ENCODE data around the gene RASA1. TPM values are rescaled to one million over a fixed set of nuclear protein-coding genes. Genes with fewer than 3 reads are reported as not detected.

The RASA1 gene
- total RNA-seq, 1 experiment from 2014 or later = 29.0 TPM

GRCh38 chr5:87313216-87313615, 45.5 kb downstream of the RASA1 start:
- ATAC-seq (no peak), DNase-seq (ENCODE audit: low read depth, low spot score) (no peak)
- Histone ChIP-seq H3K27ac (ENCODE audit: low read length) (no peak overlapping the region), H3K4me3 (ENCODE audit: low read depth in 2 of 2, low read length in 2 of 2) (no peak overlapping the region), H3K4me1 (ENCODE audit: control insufficient read depth, insufficient read depth, low read length) (no peaks in the 10 kb centered on the region), H3K9me3 (ENCODE audit: control insufficient read depth, insufficient read depth, low read depth, low read length) (no peaks in the 10 kb centered on the region), H3K36me3 (ENCODE audit: control insufficient read depth, insufficient read depth, low read length) (no peaks in the 10 kb centered on the region), H3K27me3 (ENCODE audit: control insufficient read depth, insufficient read depth, low read length) (no peaks in the 10 kb centered on the region)
- TF ChIP-seq CTCF (IDR thresholded peaks at IDR 0.05) (no peak), POLR2AphosphoS5 (IDR thresholded peaks at IDR 0.05; ENCODE audit: low read depth, low read length) (no peak), SIN3A (IDR thresholded peaks at IDR 0.05; ENCODE audit: borderline replicate concordance, insufficient read depth, low read depth, low read length) (no peak), TCF7L2 (IDR thresholded peaks at IDR 0.05; ENCODE audit: low read depth, low read length) (no peak)
- TF ChIP-seq, protein P1, sequence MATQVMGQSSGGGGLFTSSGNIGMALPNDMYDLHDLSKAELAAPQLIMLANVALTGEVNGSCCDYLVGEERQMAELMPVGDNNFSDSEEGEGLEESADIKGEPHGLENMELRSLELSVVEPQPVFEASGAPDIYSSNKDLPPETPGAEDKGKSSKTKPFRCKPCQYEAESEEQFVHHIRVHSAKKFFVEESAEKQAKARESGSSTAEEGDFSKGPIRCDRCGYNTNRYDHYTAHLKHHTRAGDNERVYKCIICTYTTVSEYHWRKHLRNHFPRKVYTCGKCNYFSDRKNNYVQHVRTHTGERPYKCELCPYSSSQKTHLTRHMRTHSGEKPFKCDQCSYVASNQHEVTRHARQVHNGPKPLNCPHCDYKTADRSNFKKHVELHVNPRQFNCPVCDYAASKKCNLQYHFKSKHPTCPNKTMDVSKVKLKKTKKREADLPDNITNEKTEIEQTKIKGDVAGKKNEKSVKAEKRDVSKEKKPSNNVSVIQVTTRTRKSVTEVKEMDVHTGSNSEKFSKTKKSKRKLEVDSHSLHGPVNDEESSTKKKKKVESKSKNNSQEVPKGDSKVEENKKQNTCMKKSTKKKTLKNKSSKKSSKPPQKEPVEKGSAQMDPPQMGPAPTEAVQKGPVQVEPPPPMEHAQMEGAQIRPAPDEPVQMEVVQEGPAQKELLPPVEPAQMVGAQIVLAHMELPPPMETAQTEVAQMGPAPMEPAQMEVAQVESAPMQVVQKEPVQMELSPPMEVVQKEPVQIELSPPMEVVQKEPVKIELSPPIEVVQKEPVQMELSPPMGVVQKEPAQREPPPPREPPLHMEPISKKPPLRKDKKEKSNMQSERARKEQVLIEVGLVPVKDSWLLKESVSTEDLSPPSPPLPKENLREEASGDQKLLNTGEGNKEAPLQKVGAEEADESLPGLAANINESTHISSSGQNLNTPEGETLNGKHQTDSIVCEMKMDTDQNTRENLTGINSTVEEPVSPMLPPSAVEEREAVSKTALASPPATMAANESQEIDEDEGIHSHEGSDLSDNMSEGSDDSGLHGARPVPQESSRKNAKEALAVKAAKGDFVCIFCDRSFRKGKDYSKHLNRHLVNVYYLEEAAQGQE (IDR thresholded peaks at IDR 0.05; ENCODE audit: insufficient read depth in 1 of 2, low read depth in 2 of 2, low read length in 1 of 2) = no peak
- ChIA-PET POLR2A (no interaction called here), CTCF (no interaction called here)
- in situ Hi-C loops (cut with HindIII; ENCODE audit: low pct_unique_long_range_greater_than_20kb, low sequenced_read_pairs) = no loop called here
- BruUV-seq (replicated peaks) = no TSS peak
- intact Hi-C loops (cut with micrococcal nuclease; ENCODE audit: unreplicated experiment) = no loop called here

- ChIA-PET POLR2A (no interaction called here), CTCF (no interaction called here)
- intact Hi-C loops (cut with micrococcal nuclease; ENCODE audit: unreplicated experiment) (no loop called here), in situ Hi-C loops (cut with HindIII; ENCODE audit: low pct_unique_long_range_greater_than_20kb, low sequenced_read_pairs) (no loop called here)
- H3K4me3 ChIP-seq (ENCODE audit: low read depth in 2 of 2, low read length in 2 of 2) = no peak overlapping the region
- DNase-seq (ENCODE audit: low read depth, low spot score) (no peak), ATAC-seq (no peak)
- H3K9me3 ChIP-seq (ENCODE audit: control insufficient read depth, insufficient read depth, low read depth, low read length) = no peaks in the 10 kb centered on the region
- H3K27ac ChIP-seq (ENCODE audit: low read length) = no peak overlapping the region
- TF ChIP-seq POLR2AphosphoS5 (IDR thresholded peaks at IDR 0.05; ENCODE audit: low read depth, low read length) (no peak), CTCF (IDR thresholded peaks at IDR 0.05) (no peak), TCF7L2 (IDR thresholded peaks at IDR 0.05; ENCODE audit: low read depth, low read length) (no peak), SIN3A (IDR thresholded peaks at IDR 0.05; ENCODE audit: borderline replicate concordance, insufficient read depth, low read depth, low read length) (no peak)
- TF ChIP-seq, protein P1 (IDR thresholded peaks at IDR 0.05; ENCODE audit: insufficient read depth in 1 of 2, low read depth in 2 of 2, low read length in 1 of 2) = no peak
- no peaks in the 10 kb centered on the region for H3K27me3 ChIP-seq (ENCODE audit: control insufficient read depth, insufficient read depth, low read length)
- no peaks in the 10 kb centered on the region for H3K36me3 ChIP-seq (ENCODE audit: control insufficient read depth, insufficient read depth, low read length)
- H3K4me1 ChIP-seq (ENCODE audit: control insufficient read depth, insufficient read depth, low read length) = no peaks in the 10 kb centered on the region
- no TSS peak for BruUV-seq (replicated peaks)
Measured at GRCh38 chr5:87319469-87319868, 51.8 kb downstream of the RASA1 start.
